ENCODE results near the gene SCUBE1.

SCUBE1 gene

DNA sequence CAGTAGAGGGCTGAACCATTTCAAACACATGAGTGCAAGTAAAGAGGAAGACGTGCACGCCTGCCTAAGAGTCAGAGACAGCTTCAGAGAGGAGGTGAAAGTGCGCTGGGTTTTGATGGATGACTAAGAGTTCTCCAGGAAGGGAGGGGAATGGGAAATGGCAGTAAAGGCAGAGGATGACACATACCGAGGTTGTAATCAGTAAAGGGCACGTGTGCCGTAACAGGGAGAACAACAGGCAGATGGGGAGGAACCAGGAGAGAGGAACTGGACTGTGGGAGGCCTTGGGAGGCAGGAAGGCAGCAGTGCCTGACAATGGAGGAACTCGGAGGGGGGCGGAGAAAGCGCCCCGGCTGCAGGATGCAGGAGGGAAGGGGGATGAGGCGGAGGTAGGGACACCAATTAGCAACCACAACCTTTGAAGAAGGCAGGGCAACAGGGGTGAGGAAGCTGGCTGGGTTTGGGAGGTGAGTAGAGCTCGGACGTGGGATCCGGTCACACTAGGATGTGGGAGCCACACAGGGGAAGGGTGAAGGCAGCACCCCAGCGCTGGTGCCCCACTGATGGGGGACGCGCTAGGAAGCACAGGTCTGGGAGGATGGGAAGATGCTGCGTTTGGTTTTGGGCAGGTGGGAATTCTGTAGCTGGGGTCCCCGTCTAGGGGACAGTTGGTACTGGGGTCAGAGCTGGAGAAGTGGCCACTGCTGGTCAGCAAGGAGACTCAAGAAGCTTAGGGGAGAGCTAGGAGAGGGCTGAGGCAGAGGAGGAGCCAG is 67.4 kb downstream of the SCUBE1 start:
- no peak for DNase-seq

DNA sequence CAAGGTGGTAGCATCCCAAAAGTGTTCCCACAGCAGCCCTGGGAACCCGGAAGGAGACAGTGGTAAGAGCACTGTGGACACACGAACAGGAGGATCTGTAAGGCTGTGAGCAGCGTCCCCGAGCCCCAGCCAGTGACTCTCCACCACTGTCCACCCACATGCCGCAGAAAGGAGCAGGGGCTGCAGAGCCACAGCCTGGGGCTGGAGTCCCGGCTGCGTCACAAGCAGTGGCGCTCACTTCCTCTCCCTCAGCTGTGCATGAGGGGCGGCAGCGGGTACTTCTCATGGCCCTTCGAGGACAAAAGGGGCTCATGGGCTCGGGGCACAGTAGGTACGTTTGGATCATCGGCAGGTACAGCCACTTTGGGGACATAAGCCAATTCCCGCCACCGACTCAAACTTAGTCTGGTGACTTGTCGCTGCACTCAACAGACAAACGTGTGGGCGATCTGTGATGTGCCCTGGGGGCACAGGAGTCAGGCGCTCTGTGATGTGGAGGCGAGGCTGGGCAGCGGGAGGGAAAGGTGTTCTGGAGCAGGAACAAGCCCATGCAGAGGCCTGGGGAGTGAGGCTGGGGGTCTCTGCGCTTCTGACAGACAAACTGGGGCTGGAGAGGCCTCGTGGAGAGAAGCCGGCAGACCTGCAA is 68.5 kb downstream of the SCUBE1 start:
- DNase-seq, result no peak

DNA sequence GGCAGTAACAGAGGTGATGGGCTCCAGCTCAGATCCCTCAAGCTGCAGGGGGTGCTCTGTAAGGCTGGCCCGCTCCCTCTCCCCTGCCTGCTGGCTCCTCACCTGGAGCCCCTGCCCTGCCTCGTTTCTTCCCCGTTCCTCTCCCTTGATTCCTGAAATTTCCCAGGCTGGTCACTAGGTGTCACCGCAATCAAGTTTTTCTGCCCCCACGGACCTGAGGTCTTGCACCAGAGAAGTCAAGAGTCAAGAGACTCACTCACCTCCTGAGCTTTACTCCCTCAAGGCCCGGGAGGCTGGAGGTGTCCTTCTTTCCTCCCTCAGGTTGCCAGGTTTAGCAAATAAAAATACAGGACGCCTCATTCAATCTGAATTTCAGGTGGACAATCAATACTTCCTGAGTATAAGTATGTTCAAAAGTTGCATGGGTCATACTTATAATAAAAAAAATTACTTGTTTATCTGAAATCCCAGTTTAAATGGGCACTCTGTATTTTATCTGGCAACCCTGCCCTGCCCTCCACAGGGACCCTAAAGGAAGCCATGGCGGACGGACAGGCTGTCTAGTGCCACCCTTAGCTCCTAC is 69.2 kb downstream of the SCUBE1 start:
- peak; percentile 29 for DNase-seq

DNA sequence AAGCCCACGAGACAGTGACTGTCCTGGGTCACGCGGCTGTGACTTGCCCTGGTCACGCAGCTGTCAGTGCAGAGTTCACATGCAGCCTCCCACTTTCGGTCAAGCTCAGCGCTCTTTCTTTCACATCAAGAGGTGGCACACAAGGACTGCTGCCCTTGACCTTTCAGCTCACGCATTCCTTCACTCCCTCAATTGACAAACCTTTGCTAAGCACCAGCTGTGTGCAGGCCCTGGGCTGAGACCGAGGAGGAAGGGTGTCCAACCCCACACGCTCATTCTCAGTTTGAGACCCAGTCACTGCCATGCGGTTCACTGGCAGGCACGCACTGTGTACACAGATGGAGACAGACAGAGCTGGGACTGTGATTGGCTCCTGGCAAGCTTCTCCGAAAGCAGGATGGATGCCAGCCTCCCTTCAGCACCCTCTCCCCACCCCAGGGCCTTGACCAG is 70.3 kb downstream of the SCUBE1 start:
- DNase-seq, result no peak

DNA sequence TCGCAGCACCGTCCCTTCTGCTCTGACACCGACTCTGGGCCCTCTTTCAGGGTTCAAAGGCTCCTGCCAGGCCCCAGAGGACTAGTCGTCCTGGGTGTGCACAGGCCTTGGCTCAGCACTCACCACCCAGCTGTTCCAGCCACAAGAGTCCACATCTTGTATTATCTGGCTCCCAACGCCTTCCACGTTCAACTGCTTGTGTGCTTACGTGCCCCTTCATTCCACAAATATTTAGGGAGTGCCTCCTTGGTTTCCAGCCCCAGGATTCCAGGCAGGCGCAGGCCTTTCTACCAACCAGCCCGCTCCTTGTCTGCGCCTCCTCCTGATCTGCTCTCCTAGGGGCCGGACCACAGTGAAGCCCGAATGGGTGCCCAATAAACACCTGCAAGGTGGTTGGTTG is 70.9 kb downstream of the SCUBE1 start:
- no peak for DNase-seq

DNA sequence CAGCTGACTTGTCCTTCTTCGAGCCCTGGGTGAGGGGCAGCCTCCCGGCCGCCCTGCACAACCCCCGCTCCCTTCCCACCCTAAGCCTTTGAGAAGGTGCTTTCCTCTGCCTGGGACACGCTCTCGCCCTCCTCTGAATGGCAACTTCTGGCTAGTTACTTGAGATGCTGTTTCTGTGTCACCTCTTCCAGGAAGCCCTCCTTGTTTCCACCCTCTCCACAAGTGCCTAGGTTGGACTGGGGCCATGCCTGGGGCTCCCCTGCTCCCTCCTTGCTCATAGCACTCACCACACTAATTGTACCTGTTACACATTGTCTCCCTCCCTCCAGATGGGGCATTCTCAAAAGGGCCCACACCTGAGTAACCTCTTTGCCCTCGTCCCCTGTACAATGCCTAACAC is 72.2 kb downstream of the SCUBE1 start:
- no peak for DNase-seq

DNA sequence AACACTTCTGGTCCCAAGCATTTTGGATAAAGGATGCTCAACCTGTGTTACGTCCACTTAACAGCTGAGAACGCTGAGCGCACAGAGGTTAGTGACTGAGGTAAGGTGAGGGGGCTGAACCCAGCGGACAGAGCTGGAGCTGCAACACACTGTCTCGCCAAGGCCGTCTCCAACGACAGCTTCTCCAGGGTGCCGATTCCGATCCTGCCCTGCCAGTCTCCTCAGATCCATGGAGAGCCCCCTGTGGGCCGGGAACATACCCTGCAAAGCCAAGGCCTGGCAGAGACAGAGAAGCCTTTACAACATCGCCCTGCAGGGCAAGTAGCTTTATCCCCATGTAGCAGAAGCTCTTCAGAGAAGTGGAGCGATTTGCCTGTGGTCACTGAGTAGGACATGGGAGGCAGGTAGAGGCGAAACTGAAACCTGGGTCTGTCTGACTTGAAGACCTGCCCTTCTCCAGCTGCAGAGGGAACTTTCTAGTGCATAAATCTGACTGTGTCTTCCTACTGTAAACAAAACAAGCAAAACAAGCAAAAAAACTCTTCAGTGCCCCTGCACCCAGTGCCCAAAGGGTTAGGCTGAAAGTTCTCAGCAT is 72.8 kb downstream of the SCUBE1 start:
- no peak for DNase-seq

DNA sequence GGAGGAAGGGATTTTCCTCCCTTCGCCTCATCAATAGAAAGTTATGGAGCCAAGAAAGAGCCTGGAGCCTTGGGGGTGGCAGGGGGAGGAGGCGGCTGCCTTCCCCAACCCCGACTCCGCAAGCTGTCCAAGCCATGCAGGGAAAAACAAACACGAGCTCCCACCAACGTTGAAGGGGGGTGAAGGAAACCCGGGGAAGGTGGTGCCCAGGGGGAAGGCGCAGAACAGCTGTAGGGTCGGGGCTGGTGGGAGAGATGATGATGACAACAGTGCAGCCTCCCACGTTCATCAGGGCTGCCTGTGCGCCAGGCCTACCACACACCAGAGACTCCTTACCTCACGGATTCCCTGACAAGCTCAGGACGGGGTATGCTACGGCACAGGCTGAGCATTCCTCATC is 73.5 kb downstream of the SCUBE1 start:
- no peak for DNase-seq

DNA sequence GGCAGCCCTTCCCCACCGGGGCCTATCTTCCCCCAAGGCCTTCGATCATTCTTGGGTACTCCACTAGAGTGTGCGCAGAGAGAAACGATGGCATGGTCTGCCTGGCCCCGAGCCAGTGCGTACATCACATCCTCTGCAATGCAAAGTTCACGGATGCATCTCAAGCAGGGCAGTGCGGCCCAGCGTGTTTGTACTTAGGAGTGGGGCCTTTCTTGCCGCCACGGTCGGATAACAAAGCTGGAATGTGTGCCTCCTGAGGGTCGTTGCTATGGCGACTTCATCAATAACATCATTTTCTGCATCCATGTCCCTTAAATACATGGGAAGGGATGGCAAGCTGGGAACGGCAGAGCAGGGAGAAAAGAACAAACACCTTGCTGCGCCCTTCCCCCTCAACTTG is 73.9 kb downstream of the SCUBE1 start:
- DNase-seq, result no peak

DNA sequence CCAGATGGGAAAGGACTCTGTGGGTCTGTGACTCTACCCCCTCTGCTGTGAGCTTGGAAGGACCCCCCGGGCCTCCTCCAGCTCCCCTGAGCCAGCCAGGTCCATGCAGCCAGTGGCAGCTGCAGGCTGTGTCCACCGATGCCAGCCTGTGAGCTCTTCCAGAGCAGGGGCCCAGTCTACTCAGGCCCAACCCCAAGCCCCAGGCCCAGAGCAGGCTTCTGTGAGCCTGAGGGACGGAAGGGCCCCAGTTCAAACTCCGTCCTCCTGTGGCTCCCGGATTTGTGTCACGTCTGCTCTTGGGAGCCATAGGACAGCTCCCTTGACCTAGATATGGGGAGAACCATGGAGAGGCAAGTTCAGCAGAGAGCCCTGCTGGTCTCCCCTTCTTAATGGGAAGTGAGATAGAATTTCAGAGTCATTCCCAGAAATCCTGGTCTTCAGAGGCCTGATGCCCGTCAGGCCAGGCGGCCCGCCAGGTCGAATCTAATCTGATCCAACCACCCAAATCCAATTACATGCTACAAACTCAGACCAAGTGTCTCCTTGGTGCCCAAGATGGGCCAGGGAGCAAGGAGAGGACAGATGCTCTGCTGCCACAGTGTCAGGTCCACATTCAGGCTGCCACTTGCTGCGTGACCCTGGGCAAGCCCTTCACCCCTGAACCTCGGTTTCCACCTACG is 75.1 kb downstream of the SCUBE1 start:
- DNase-seq, result no peak

DNA sequence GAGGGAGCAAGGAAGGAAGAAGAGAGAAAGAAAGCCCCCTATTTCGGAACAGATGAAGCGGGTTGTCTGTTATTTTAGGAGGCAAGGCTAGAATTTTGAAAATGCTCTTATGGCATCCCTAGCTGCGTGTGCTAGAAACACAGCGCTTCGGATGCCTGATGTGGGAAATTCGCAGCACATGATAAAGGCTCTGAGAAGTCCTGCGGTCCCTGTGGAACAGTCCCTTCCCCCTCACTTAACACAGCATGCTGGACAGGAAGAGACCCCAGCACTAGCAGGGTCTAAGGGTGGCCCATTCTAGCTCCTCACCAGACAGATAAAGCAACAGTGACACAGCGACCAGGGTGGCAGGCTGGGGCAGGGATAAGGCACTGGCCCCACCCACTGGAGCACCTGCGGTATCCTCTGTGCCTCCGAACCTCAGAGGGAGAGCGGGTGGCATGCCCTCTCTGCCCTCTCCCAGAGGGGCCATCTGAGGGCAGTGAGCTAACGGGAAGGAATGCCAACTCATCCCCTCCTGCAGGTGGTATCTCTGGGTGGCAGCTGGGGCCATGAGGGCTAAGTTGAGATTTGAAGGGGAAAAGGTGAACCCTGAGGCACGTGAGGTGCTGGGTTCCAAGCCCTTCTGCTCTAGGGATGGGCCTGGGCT is 75.7 kb downstream of the SCUBE1 start:
- no peak for DNase-seq

DNA sequence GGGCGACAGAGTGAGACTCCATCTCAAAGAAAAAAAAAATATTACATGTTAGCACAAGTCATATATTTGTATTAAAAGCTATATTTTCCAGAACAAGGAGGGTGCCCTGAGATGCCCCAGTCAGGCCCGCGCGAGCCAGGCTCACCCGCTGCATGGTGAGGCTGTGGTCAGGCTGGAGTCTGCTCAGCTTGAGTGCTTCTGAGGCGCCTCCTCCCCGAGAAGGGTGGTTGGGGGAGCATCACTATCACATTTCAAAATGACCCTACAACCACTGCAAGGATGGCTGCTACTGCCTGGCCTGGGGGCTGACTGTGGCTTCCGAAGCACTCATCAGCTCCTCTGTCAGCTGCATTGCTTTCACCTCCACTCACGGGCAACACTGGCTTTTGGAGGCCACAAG is 77.1 kb downstream of the SCUBE1 start:
- no peak for DNase-seq

DNA sequence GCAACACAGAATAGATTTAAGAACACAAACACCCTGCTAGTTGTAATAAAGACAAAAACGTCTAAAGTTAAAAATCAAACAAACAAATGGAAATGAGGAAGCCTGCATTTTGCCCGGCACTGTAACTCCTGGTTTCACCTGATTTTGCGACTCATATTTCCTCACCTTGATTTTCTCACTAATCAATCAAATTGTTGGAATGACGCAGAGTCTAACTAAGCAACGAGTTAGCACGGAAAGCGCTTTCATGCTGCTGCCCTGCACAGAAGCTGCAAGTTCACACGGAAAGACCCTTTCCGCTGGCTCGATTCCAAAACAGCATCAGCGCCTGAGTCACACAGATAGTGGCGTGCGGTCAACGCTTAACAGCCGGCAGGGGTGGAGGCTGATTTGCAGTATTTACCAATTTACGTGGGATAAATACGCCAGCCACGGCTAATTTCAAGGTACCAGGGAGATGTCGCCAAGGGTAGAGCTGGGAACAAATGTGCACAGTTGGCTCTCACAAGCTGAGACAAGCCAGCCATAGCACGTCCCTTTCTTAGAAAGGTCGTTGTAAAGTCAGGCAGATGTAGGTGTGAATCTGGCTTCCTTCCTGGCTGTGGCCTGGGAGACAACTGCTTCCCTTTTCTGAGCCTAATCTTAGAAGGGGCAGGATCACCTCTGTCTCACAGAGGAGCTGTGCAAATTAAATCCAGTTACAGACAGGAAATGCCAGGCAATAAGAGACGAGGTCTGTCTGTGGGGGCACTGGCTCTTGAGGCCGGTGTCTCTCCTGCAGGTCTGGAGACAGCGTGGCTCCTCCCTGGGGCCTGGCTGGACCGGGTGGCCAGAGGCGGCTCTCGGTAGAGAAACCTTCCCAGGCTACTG is 79.3 kb downstream of the SCUBE1 start:
- DNase-seq, result peak; percentile 75

DNA sequence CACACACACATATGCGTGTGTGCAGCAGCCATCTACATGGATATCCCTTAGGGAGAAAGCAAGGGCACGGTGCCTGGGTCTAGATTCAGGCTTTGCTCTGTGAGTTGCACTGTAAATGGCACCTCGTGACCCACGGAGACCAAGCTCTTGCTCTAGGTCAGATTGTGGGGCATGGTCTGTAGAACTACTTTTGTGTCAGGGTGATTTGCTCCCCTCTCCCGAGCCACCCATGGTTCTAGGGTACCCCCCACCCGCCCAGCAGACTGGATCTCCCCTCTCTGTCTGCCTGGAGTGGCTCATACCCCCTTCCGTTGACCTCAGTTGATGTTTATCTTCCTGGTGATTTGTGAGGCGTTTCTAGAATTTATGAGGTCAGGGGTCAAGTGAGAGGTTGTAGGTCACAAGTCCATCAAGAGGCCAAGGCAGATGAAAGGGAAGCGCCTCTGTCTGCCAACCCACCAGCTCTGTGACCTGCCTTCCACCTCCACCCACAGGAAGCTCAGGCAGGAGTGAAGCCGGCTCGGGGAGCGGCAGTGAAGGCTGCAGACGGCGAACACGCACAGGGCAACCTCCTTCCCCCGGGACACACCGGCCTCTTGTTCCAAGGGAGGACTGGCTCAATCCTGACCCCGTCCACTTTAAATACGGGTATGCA is 80.1 kb downstream of the SCUBE1 start:
- peak; percentile 27 for DNase-seq

DNA sequence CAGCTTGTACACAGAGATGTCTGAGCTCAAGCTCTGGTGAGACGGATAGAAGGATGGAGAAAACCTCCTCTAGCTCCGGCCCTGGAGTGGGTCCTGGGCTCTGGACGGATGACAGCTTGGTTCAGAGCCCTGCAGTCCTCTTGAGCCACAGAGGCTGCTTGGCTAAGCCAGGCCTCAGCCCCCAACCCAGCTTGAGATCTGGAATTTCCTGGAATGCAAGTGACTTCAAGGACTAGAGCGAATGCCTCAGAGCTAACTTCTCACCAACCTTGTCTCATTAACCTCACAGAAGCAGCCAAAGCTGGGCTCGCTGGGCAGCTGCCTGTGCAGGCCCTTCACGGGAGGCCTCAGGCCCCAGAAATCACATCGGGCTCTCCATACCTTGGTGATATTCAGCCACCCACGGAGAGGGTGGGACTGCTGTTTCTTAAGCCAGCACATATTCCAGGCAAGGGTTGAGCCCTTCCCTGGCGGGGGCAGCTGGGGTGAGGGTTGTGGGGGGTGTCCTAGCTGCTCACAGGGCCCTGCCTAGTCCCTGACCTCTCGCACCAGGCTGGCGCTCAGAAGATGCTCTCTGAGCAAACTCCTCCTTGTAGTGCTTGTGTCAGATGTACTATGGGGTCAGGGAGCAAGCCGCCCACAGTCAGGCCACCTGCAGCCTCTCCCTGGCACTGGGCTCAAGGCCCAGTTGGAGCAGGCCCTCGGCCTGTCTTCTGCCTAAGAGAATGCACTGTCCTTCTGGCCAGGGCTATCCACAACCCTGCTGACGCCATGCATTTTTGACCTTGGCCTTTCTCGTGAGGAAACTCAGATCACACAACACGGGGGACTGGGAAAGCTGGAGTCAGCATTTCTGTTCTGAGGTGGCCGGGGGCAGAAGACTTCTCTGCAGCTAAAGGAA is 82.6 kb downstream of the SCUBE1 start:
- DNase-seq, result no peak

DNA sequence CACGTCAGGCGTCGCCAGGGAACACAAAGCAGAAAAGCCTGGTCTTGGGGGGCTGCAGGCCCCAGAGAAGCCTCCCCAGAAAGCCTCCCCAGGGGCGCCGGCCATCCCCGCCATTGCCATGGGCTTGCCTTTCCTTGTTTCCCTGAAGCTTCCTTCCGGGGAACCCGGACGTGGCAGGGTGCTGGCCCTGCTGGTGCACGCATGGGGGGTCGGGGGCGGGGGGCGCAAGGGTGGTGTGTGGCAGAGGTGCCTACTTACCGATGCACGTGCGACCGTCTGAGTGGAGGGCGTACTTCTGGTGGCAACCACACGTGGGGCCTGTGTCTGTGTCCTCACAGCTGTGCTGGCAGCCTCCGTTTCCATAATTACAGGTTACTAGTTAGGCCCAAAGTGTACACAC is 85.2 kb downstream of the SCUBE1 start:
- DNase-seq, result no peak

DNA sequence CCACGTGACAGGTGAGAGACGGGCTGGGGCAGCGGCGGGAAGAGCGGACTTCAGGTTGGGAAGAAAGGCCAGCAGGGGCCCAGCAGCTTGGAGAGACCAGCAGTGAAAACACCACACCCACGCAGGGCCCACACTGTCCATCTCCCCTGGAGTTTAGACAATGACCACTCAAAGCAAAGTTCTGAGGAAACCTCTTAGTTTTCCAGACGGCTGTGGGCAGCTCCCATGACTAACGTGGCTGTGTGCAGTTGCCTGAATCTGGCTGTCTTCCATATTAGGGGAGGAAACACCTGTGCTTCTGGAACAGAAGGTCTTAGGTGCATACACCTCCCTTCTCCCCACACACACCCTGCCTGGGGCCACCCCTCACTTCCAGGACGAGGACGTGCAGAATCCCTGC is 85.6 kb downstream of the SCUBE1 start:
- peak; percentile 77 for DNase-seq

DNA sequence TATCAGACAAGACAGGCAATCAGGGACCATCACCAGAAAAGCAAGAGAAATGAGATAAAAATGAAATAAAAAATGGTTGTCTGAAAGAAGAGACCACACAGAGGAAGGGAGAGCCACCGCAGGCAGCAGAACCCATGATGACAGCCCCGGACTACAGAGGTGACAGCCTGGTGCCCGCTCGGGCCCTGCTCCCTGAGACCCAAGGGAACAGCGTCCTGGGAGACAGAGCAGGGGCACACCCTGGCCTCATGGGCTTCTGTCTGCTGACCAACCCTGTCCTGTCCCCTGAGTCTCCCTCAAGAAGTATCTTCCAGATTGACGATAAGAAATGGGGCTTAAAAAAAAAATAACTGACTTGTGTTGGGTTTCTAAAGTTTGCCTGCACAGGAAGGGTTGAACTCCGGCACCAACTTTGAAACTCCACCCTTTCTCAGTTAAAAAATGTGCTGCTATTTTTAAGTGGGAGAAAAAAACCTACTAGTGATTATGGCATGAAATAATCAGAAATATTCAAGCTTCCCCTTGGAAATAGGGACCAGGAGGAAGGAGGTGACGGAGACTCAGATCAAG is 86.1 kb downstream of the SCUBE1 start:
- no peak for DNase-seq

DNA sequence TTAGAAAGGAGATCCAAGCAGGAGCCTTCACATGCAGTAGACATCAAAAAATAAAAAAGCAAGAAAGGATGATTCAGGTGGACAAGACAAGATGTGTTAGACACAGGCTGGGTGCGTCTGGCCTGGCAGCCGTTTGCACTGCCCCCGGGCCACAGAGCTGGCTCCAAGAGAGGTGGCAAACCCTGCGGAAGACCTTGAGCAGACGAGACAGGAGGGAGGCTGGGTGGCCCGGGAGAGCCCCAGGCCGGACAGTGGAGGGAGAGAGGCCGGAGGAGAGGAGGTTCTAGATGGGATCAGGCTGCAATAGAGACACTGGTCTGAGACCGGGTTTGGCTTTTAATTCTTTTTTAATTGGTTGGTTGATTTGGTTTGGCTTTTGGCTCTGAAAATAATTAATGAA is 86.6 kb downstream of the SCUBE1 start:
- no peak for DNase-seq

DNA sequence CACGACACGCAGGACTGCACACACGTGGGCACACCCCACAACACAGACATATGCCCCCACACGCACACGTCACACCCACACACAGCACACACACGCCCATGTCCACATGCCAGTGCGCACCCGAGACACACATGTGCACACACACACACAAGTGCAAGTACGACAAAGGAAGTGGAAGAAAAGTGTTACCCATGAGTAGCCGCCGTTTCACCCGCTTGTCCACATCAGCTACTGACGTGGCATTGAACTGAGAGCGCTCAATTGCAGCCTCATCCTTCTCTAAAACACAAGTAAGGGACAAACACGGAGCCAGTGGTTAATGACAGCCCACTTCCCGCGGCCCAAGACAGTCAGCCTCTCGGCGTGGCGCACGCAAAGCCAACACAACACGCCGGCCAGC is 87.9 kb downstream of the SCUBE1 start:
- DNase-seq, result no peak

Measured in NCI-H2171 (cell line).